GM12872 (cell line): Measurements from ENCODE around the gene PCBP2.

Experiments
- TF ChIP-seq, protein P1 (sequence below): IDR thresholded peaks from 3 replicates; pipeline ENCODE4 v1.5.1; 2011; ENCODE audit warnings: low read depth, mild to moderate bottlenecking, low read length, moderate library complexity; ENCODE audit not compliant: insufficient read depth

The PCBP2 gene

GRCh38 chr12:53483225-53483978, 31.5 kb downstream of the PCBP2 start:
- TF ChIP-seq, protein P1, sequence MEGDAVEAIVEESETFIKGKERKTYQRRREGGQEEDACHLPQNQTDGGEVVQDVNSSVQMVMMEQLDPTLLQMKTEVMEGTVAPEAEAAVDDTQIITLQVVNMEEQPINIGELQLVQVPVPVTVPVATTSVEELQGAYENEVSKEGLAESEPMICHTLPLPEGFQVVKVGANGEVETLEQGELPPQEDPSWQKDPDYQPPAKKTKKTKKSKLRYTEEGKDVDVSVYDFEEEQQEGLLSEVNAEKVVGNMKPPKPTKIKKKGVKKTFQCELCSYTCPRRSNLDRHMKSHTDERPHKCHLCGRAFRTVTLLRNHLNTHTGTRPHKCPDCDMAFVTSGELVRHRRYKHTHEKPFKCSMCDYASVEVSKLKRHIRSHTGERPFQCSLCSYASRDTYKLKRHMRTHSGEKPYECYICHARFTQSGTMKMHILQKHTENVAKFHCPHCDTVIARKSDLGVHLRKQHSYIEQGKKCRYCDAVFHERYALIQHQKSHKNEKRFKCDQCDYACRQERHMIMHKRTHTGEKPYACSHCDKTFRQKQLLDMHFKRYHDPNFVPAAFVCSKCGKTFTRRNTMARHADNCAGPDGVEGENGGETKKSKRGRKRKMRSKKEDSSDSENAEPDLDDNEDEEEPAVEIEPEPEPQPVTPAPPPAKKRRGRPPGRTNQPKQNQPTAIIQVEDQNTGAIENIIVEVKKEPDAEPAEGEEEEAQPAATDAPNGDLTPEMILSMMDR: no peak

GRCh38 chr12:53483979-53484377, 32.1 kb downstream of the PCBP2 start:
- TF ChIP-seq, protein P1: no peak

DNA sequence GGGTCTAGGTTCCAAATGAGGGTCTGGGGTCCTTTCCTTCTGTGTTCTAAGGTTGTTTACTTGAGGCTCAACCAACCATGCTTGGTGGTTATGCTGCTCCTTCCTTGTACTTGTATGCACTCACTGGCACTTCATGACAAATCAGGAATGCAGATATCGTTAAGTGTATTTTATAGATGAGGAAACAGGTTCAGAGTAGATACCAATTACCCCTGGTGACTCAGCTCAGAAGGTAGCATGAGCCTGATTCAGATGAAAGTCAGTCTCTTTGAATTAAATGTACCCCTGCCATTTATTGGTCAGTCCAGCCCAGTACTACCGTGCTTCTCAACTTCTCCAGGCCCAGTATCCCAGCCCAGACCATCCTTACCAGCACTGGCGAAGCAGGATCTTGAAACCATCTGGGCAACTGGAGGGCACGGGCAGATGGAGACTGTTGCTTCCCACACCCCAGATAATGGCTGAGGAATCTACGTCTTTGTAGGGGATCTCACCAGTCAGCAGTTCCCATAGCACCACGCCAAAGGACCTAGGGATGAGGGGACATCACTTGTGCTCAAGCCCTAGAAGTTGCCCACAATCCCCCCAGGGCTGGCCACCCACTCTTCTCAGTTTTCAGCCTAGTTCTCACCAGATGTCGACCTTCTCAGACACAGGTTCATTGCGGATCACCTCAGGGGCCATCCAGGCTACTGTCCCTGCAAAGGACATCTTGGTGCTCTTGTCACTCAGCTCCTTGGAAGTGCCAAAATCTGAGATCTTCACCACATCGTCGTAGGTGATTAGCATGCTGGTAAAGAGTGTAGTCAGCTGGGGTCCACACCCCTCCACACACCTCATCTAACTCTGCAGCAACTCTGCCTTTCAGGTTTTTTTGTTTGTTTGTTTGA, 33.0 kb downstream of the PCBP2 start:
- TF ChIP-seq, protein P1: no peak

GRCh38 chr12:53485955-53486735, 34.2 kb downstream of the PCBP2 start:
- TF ChIP-seq, protein P1: no peak

- TF ChIP-seq, protein P1: no peak
Observed at GRCh38 chr12:53486736-53487487, 35.0 kb downstream of the PCBP2 start.

- TF ChIP-seq, protein P1: no peak
Observed at GRCh38 chr12:53489242-53489864, 37.5 kb downstream of the PCBP2 start.
